Measurements from ENCODE around the gene ASAH2.
"Not testable (repeated sequence)": the region's sequence is repeated elsewhere in the genome, so short reads cannot be mapped to it uniquely, and the experiment has no call there.

Gene ASAH2

GRCh38 chr10:50250096-50250854 is 1.0 kb downstream of the ASAH2 start:
- FAIRE-seq = no peak

- no peak for FAIRE-seq
These were observed 2.7 kb downstream of the ASAH2 start for GRCh38 chr10:50248598-50248997.

GRCh38 chr10:50248062-50248461 is 3.3 kb downstream of the ASAH2 start:
- FAIRE-seq = no peak

GRCh38 chr10:50244201-50244600 is 7.1 kb downstream of the ASAH2 start:
- FAIRE-seq = no peak

GRCh38 chr10:50242777-50243176 is 8.5 kb downstream of the ASAH2 start:
- FAIRE-seq = no peak

GRCh38 chr10:50241478-50241877 is 9.8 kb downstream of the ASAH2 start:
- FAIRE-seq = not testable (repeated sequence)

GRCh38 chr10:50234486-50234885 is 16.8 kb downstream of the ASAH2 start:
- FAIRE-seq = no peak

GRCh38 chr10:50232261-50232639 is 19.1 kb downstream of the ASAH2 start:
- FAIRE-seq = no peak

GRCh38 chr10:50231515-50232260 is 19.6 kb downstream of the ASAH2 start:
- FAIRE-seq = no peak

GRCh38 chr10:50229460-50229859 is 21.9 kb downstream of the ASAH2 start:
- no peak for FAIRE-seq

GRCh38 chr10:50228672-50229071 is 22.6 kb downstream of the ASAH2 start:
- no peak for FAIRE-seq

- FAIRE-seq = no peak
These were observed 24.7 kb downstream of the ASAH2 start for GRCh38 chr10:50226610-50227009.

- FAIRE-seq = peak; percentile 68
These were observed 26.9 kb downstream of the ASAH2 start for GRCh38 chr10:50224330-50224952.

- FAIRE-seq = no peak
These were observed 29.1 kb downstream of the ASAH2 start for GRCh38 chr10:50222199-50222598.

- FAIRE-seq = no peak
These were observed 29.8 kb downstream of the ASAH2 start for GRCh38 chr10:50221470-50221869.

GRCh38 chr10:50219646-50220045 is 31.7 kb downstream of the ASAH2 start:
- no peak for FAIRE-seq

GRCh38 chr10:50219200-50219599 is 32.1 kb downstream of the ASAH2 start:
- no peak for FAIRE-seq

GRCh38 chr10:50216894-50217293 is 34.4 kb downstream of the ASAH2 start:
- FAIRE-seq = no peak

GRCh38 chr10:50216418-50216817 is 34.9 kb downstream of the ASAH2 start:
- FAIRE-seq = no peak

- FAIRE-seq = no peak
These were observed 39.6 kb downstream of the ASAH2 start for GRCh38 chr10:50211670-50212069.

- FAIRE-seq = no peak
These were observed 40.4 kb downstream of the ASAH2 start for GRCh38 chr10:50210876-50211275.
